22Rv1 (cell line): Measurements from ENCODE around the gene ZDHHC3.

Experiments
- H3K27ac ChIP-seq: fragments of 450-650 bp; 2 replicates; pipeline ENCODE4 v1.5.1; 2017
- ZFX ChIP-seq: fragments of 450-650 bp; IDR thresholded peaks from 2 replicates; pipeline ENCODE4 v1.6.1; 2017; ENCODE audit warnings: antibody characterized with exemption, borderline replicate concordance
- TF ChIP-seq, protein P1 (sequence below): fragments of 450-650 bp; IDR thresholded peaks from 2 replicates; pipeline ENCODE4 v1.5.1; 2017; ENCODE audit warnings: mild to moderate bottlenecking

ZDHHC3 gene

DNA sequence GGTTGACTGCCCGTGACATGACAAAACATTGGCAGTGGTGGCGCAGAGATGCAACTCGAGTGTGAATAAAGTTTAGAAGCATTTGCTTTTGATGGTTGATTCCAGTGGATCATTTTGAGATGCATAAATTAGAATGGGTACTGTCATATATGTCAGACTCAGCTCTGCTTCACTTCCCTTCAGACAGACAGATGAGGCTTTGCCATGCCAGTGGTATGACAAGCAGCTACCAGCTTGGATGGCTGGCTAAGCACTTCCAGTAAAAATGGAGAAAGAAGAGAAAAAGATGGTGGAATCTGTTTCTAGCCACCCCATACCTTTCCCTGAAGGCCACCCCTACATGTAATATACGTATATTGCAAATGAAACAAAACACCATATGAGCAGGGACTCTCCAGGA is 36.6 kb upstream of the ZDHHC3 start:
- no peak for TF ChIP-seq ZFX
- TF ChIP-seq, protein P1, sequence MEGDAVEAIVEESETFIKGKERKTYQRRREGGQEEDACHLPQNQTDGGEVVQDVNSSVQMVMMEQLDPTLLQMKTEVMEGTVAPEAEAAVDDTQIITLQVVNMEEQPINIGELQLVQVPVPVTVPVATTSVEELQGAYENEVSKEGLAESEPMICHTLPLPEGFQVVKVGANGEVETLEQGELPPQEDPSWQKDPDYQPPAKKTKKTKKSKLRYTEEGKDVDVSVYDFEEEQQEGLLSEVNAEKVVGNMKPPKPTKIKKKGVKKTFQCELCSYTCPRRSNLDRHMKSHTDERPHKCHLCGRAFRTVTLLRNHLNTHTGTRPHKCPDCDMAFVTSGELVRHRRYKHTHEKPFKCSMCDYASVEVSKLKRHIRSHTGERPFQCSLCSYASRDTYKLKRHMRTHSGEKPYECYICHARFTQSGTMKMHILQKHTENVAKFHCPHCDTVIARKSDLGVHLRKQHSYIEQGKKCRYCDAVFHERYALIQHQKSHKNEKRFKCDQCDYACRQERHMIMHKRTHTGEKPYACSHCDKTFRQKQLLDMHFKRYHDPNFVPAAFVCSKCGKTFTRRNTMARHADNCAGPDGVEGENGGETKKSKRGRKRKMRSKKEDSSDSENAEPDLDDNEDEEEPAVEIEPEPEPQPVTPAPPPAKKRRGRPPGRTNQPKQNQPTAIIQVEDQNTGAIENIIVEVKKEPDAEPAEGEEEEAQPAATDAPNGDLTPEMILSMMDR: no peak
- H3K27ac ChIP-seq: no peak overlapping the region

DNA sequence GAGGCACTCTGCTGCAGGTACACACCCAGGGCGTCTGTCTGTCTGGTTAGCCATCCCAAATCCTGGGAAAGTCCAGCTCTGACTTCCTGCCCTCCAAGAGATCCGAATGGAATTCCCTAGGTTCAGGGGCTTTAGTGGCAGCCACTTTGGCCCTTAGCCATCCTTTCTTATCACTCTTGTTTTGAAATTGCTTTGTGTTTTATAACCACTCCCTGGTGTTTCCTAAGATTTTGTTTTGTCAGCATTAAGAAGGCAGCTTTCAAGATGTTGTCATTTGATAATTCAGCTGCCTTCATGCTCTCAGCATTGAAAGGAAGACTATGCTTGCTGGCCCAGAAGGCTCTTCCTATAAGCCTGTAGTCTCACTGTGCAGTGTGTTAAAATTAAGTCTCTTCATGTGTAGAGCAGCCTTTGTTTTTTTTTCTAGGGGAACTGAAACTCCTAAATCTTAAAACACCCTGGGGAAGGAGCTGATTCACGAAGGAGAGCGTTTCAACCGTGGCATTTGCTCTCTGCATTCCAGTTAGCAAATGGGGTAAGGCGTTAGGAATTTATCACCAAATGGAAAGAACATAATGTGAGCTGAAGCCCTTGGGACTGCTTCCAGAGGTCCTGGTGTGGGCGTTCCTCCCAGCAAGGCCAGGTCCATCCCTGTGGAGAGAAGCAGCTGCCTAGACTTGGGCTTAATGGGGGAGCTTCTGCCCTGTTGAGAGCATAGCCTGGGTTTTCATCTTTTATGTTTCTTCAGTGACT is 36.0 kb upstream of the ZDHHC3 start:
- H3K27ac ChIP-seq: no peak overlapping the region
- TF ChIP-seq, protein P1: no peak
- TF ChIP-seq ZFX: no peak

DNA sequence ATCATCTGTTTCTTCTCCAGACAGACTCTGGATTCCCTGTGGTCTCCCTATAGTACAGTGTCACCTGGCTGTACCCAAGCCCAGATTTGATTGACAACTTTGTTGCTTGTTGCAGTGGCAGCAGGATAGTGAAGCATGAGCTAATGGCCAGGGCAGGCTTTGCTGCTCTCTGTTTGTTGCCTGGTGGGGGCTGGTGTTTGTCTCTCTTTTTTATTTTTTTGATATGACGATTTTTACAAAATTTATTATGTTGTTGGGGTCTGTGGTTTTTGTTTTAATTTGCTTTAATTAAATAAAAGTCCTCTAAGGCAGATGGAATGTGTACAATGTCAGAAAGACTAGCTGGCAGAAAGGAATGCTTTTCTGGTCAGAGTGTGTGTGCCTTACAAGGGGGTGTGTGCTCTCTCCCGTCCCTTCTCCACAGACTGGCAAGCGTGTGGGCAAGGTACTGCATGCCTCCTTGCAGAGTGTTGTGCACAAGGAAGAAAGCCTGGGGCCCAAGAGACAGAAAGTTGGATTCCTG is 34.9 kb upstream of the ZDHHC3 start:
- H3K27ac ChIP-seq: no peak overlapping the region
- TF ChIP-seq, protein P1: no peak
- no peak for TF ChIP-seq ZFX

DNA sequence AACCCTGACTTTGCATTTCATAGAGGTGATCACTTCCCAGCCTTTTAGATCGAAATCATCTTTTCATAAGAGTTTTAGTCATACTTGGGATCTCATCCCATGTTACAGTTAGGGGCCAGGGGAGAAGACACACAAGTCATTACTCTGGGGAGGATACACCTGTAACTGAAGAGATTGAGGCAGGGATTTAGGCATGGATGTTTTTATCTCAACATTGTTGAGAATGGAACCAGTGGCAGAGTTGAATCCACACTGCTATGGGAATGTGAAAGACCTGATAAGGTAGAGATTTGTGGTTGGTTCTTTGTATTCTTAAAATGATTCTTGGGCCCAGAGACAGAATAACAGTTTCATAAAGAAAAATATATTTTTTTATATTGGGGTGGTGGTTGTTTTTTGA is 33.9 kb upstream of the ZDHHC3 start:
- TF ChIP-seq ZFX: no peak
- TF ChIP-seq, protein P1: no peak
- H3K27ac ChIP-seq: no peak overlapping the region

DNA sequence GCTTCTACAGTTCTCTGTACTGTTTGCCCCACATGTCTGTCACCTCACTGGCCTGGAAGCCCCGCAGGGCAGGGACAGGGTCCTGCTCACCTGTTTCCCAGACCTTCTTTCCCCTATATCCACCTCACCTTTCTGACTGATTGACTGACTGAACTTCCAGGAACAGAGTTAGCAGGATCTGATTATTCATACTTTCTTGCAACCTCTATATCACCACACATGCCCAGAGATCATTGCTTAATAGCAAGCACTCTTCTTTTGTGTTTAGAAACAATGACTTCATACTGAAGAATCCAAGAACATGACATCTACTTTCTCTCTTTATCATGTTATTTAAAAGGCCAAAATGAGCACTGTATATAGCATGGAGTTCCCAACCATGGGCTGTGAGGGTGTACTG is 32.1 kb upstream of the ZDHHC3 start:
- H3K27ac ChIP-seq: no peak overlapping the region
- TF ChIP-seq ZFX: no peak
- TF ChIP-seq, protein P1: no peak

DNA sequence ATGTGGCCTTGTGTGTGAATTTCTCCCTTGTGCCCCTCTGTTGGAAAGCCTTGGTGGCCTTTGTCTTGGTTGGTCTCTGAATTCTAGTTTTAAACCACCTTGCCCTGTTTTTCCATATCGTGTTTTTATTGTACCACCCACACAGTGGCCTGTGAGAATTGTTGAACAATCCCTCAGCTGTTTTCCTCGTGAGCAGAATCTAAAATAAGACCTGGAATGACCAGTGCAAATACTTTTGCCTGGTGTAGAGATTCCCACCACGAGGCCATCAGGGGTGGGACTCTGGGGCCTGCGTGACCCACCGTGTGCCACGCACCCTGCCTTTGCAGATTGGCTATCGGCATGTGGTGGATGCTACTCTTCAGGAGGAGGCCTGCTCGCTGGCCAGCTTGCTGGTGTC is 31.1 kb upstream of the ZDHHC3 start:
- TF ChIP-seq, protein P1: no peak
- no peak for TF ChIP-seq ZFX
- no peak overlapping the region for H3K27ac ChIP-seq

DNA sequence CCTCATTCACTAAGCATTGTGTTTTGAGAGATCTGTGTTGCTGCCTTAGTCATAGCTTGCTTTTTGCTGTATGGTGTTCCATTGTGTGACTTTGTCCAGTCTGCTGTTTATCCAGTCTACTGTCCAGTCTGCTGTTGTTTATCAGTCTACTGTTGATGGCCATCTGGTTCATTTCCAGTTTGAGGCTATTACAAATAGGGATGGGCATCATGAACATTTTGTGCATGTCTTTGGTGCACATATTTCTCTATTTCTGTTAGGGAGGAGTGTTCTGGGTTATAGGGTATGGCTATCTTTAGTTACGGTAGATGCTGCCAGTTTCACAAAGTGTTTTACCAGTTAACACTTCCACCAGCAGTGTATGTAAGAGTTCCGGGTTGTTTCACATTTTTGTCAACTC is 27.9 kb upstream of the ZDHHC3 start:
- TF ChIP-seq, protein P1: no peak
- TF ChIP-seq ZFX: no peak
- H3K27ac ChIP-seq: no peak overlapping the region
